Daoy (cell line): ENCODE results near the gene AKR7A3. TPM values are rescaled to one million over a fixed set of nuclear protein-coding genes. Genes with fewer than 3 reads are reported as not detected.
"Not testable (repeated sequence)": the region's sequence is repeated elsewhere in the genome, so short reads cannot be mapped to it uniquely, and the experiment has no call there.

Experiments used
- DNase-seq: peaks from one replicate; pipeline ENCODE4 v3.0.0-alpha.2; 2015; ENCODE audit warnings: low read depth
- total RNA-seq: library from RNA; depleted of rRNA; stranded (reverse); fragments of >200 nt; shearing (Covaris generic); gene quantifications from 2 replicates; pipeline ENCODE4 v1.2.3, GENCODE V29; 2014

Gene AKR7A3
- total RNA-seq, 1 experiment from 2014 or later, result 0.40 TPM

- no peak for DNase-seq
Observed at GRCh38 chr1:19319196-19319595, 30.6 kb upstream of the AKR7A3 start.

GRCh38 chr1:19317126-19317910, 28.7 kb upstream of the AKR7A3 start:
- DNase-seq, result no peak

- DNase-seq, result peak; percentile 81
Observed at GRCh38 chr1:19315378-19316198, 27.0 kb upstream of the AKR7A3 start.

GRCh38 chr1:19313961-19314882, 25.7 kb upstream of the AKR7A3 start:
- DNase-seq, result no peak

GRCh38 chr1:19313636-19313959, 25.0 kb upstream of the AKR7A3 start:
- DNase-seq, result no peak

- DNase-seq, result no peak
Observed at GRCh38 chr1:19312782-19313635, 24.4 kb upstream of the AKR7A3 start.

- DNase-seq, result peak; percentile 96
Observed at GRCh38 chr1:19311931-19312781, 23.6 kb upstream of the AKR7A3 start, which contains the start of the genes AKR7A2 and SLC66A1. Gene AKR7A2, minus strand, starts transcription at chr1:19312144. Its CDS starts 20 bp downstream, at chr1:19312124. Gene SLC66A1, plus strand, starts transcription at chr1:19312326. Its CDS starts 5,352 bp downstream, at chr1:19317678.

- no peak for DNase-seq
Observed at GRCh38 chr1:19311503-19311930, 22.9 kb upstream of the AKR7A3 start.

- DNase-seq, result no peak
Observed at GRCh38 chr1:19310720-19311502, 22.3 kb upstream of the AKR7A3 start.

GRCh38 chr1:19310061-19310460, 21.5 kb upstream of the AKR7A3 start:
- no peak for DNase-seq

GRCh38 chr1:19309123-19309813, 20.7 kb upstream of the AKR7A3 start:
- DNase-seq, result peak; percentile 58

GRCh38 chr1:19308509-19308907, 19.9 kb upstream of the AKR7A3 start:
- no peak for DNase-seq

GRCh38 chr1:19307794-19308508, 19.4 kb upstream of the AKR7A3 start:
- DNase-seq, result no peak

- no peak for DNase-seq
Observed at GRCh38 chr1:19306941-19307340, 18.4 kb upstream of the AKR7A3 start.

GRCh38 chr1:19305880-19306279, 17.3 kb upstream of the AKR7A3 start:
- DNase-seq, result no peak

GRCh38 chr1:19304081-19304480, 15.5 kb upstream of the AKR7A3 start:
- not testable (repeated sequence) for DNase-seq

- DNase-seq, result no peak
Observed at GRCh38 chr1:19300211-19300610, 11.6 kb upstream of the AKR7A3 start.

- no peak for DNase-seq
Observed at GRCh38 chr1:19294638-19295037, 6.1 kb upstream of the AKR7A3 start.
